Measurements from ENCODE around the gene ZNF66. TPM values are rescaled to one million over a fixed set of nuclear protein-coding genes. Genes with fewer than 3 reads are reported as not detected.

Gene ZNF66
- total RNA-seq, 1 donor from 2014 or later, result 18.2 TPM

Other genes starting within 250 kb of the ZNF66 start
- gene ZNF737, start 210.5 kb upstream of the ZNF66 start, total RNA-seq, result 91.2 TPM
- 29.3 TPM for gene ZNF626, start 114.7 kb upstream of the ZNF66 start, total RNA-seq
- 14.5 TPM for gene ZNF85, start 146.9 kb downstream of the ZNF66 start, total RNA-seq
- 18.2 TPM for gene ZNF430, start 244.4 kb downstream of the ZNF66 start, total RNA-seq

All from temporal lobe (tissue), 1 donor.